K562 (cell line): ENCODE results near the gene CCNL1. TPM values are rescaled to one million over a fixed set of nuclear protein-coding genes. Genes with fewer than 3 reads are reported as not detected.
A peak's percentile ranks its signal among the peaks of the same experiment; 100 is the strongest.

Source experiments
- CHCHD3 ChIP-seq: fragments of 250-450 bp; sonication (Bioruptor Pico); IDR thresholded peaks from 2 replicates; pipeline ENCODE4 v2.1.2; 2022; ENCODE audit warnings: mild to moderate bottlenecking
- CTCFL ChIP-seq: IDR thresholded peaks from 2 replicates; pipeline ENCODE4 v1.6.1; 2011; ENCODE audit warnings: borderline replicate concordance, low read depth, mild to moderate bottlenecking, moderate library complexity, low read length; ENCODE audit not compliant: insufficient read depth, poor library complexity, severe bottlenecking
- EP400 ChIP-seq: fragments of 450-650 bp; IDR thresholded peaks from 2 replicates; pipeline ENCODE4 v1.6.1; 2017; ENCODE audit warnings: antibody characterized with exemption, mild to moderate bottlenecking, moderate library complexity
- FOXK1 ChIP-seq: sonication (generic); formaldehyde crosslinking; IDR thresholded peaks from 2 replicates; pipeline ENCODE4 v1.8.0; 2022; ENCODE audit warnings: missing genetic modification reagents, mild to moderate bottlenecking, borderline replicate concordance
- GTF2F1 ChIP-seq: IDR thresholded peaks from 2 replicates; pipeline ENCODE4 v1.6.1; 2011; ENCODE audit warnings: low read depth, low read length, improper control_type of control experiment
- MCM5 ChIP-seq: fragments of 450-650 bp; IDR thresholded peaks from 2 replicates; pipeline ENCODE4 v1.6.1; 2016; ENCODE audit warnings: low read depth
- PRDM10 ChIP-seq: fragments of 450-650 bp; IDR thresholded peaks from 2 replicates; pipeline ENCODE4 v1.6.1; 2018; ENCODE audit not compliant: partially characterized antibody
- STAG1 ChIP-seq: sonication (generic); formaldehyde crosslinking; IDR thresholded peaks from 2 replicates; pipeline ENCODE4 v1.5.0; 2020; ENCODE audit warnings: missing genetic modification reagents, borderline replicate concordance
- polyA plus RNA-seq, 8 experiments: library from polyadenylated mRNA; depleted of rRNA in 4 of 8; stranded (reverse) in 5 of 8; unstranded in 3 of 8; fragments of >200 nt; fragmentation: Nextera tagmentation in 2 of 8; fragmentation: Illumina TruSeq in 1 of 8; extraction: Ambion mirVana in 2 of 8; extraction: Trizol in 1 of 8; gene quantifications; 2 replicates each; pipeline versions ENCODE4 v1.2.1 to v1.2.3, GENCODE V29; 2011 to 2014; ENCODE audit warnings: inconsistent platforms in 1 of 8, missing spikeins in 1 of 8
- total RNA-seq, 7 experiments: library from RNA; depleted of rRNA in 6 of 7; stranded (reverse); fragments of >200 nt in 6 of 7; fragmentation: Illumina TruSeq in 2 of 7; extraction: Trizol in 2 of 7; gene quantifications; 2 replicates each; pipeline versions ENCODE4 v1.2.1 to v1.2.3, GENCODE V29; 2011 to 2021; ENCODE audit warnings: low replicate concordance in 1 of 7
- TF ChIP-seq, protein P1 (sequence below): fragments of 450-650 bp; IDR thresholded peaks from 2 replicates; pipeline ENCODE4 v1.6.1; 2017; ENCODE audit warnings: antibody characterized with exemption
- TF ChIP-seq, protein P2 (sequence below), 2 experiments: fragments of 150-350 bp in 1 of 2; IDR thresholded peaks; 2 replicates each; pipeline ENCODE4 v1.6.1; 2012 to 2016; ENCODE audit warnings: low read depth in 2 of 2, low read length in 2 of 2, mild to moderate bottlenecking in 1 of 2, moderate library complexity in 1 of 2
- TF ChIP-seq, protein P3 (sequence below): fragments of 250-450 bp; sonication (Bioruptor Pico); IDR thresholded peaks from 2 replicates; pipeline ENCODE4 v1.5.0; 2021; ENCODE audit warnings: mild to moderate bottlenecking, borderline replicate concordance

The CCNL1 gene
- total and polyA plus RNA-seq, 9 of the 15 experiments (the other 6 are each of a cell fraction or from before 2014, with no cell fraction given), result 16.1 to 186 (median 132) TPM

DNA sequence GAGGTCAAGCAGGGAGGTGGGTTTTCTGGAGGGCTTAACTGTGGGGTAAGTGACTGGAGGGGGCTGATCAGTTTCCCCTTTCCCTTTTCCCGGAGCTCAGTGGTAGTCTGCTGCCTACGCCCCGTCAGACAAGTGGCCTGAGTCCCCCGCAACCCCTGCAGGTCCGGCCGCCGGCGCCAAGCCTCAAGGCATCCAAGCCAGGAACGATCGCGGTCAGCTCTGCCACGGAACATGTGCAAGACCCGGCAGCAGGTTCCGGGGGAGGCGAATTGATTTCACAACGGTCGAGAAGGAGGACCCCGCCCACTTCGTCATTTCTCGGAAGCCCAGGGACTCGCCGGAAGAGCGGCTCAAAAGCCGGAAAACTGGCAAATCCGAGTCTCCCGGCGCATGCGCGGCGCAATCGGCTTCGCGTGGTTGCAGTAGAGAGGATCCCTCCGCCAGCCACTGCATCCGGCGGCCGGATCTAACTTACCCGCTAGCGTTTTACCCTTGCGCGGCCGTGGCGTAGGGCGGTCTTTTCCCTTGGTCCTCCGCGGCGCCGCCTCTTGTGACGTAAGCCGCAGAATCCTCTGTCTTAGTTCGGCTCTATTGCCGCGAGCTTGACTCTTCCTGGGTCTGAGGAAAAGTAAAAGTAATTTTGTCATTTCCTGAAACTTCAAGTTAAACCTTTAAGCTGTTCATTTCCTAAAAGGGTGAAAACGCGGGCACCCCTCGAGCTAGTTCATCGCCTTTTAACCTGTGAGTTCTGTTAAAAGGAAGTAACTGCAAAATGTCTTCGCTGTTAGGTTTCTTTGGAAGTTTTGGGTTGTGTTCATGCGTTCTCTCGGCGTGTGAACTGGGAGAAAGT, 14.9 kb upstream of the CCNL1 start (continued):
- TF ChIP-seq MCM5 (no peak), CHCHD3 (peak; percentile 34; the same call in 1 of the 2 replicates), FOXK1 (CRISPR knock-in tag) (0 out of 2 replicates have a peak, but pooled peaks have one; percentile 28), EP400 (peak; percentile 98), GTF2F1 (peak; percentile 79), PRDM10 (peak; percentile 17), CTCFL (no peak), STAG1 (CRISPR knock-in tag) (no peak)
- TF ChIP-seq, protein P1, sequence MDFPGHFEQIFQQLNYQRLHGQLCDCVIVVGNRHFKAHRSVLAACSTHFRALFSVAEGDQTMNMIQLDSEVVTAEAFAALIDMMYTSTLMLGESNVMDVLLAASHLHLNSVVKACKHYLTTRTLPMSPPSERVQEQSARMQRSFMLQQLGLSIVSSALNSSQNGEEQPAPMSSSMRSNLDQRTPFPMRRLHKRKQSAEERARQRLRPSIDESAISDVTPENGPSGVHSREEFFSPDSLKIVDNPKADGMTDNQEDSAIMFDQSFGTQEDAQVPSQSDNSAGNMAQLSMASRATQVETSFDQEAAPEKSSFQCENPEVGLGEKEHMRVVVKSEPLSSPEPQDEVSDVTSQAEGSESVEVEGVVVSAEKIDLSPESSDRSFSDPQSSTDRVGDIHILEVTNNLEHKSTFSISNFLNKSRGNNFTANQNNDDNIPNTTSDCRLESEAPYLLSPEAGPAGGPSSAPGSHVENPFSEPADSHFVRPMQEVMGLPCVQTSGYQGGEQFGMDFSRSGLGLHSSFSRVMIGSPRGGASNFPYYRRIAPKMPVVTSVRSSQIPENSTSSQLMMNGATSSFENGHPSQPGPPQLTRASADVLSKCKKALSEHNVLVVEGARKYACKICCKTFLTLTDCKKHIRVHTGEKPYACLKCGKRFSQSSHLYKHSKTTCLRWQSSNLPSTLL, result no peak
- TF ChIP-seq, protein P2, sequence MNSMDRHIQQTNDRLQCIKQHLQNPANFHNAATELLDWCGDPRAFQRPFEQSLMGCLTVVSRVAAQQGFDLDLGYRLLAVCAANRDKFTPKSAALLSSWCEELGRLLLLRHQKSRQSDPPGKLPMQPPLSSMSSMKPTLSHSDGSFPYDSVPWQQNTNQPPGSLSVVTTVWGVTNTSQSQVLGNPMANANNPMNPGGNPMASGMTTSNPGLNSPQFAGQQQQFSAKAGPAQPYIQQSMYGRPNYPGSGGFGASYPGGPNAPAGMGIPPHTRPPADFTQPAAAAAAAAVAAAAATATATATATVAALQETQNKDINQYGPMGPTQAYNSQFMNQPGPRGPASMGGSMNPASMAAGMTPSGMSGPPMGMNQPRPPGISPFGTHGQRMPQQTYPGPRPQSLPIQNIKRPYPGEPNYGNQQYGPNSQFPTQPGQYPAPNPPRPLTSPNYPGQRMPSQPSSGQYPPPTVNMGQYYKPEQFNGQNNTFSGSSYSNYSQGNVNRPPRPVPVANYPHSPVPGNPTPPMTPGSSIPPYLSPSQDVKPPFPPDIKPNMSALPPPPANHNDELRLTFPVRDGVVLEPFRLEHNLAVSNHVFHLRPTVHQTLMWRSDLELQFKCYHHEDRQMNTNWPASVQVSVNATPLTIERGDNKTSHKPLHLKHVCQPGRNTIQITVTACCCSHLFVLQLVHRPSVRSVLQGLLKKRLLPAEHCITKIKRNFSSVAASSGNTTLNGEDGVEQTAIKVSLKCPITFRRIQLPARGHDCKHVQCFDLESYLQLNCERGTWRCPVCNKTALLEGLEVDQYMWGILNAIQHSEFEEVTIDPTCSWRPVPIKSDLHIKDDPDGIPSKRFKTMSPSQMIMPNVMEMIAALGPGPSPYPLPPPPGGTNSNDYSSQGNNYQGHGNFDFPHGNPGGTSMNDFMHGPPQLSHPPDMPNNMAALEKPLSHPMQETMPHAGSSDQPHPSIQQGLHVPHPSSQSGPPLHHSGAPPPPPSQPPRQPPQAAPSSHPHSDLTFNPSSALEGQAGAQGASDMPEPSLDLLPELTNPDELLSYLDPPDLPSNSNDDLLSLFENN (IDR thresholded peaks at IDR 0.05; ENCODE audit: low read depth in 2 of 2, low read length in 2 of 2), result peak in 1 of 2 experiments; percentile 10; a peak in 2 of 4 replicates
- TF ChIP-seq, protein P3, sequence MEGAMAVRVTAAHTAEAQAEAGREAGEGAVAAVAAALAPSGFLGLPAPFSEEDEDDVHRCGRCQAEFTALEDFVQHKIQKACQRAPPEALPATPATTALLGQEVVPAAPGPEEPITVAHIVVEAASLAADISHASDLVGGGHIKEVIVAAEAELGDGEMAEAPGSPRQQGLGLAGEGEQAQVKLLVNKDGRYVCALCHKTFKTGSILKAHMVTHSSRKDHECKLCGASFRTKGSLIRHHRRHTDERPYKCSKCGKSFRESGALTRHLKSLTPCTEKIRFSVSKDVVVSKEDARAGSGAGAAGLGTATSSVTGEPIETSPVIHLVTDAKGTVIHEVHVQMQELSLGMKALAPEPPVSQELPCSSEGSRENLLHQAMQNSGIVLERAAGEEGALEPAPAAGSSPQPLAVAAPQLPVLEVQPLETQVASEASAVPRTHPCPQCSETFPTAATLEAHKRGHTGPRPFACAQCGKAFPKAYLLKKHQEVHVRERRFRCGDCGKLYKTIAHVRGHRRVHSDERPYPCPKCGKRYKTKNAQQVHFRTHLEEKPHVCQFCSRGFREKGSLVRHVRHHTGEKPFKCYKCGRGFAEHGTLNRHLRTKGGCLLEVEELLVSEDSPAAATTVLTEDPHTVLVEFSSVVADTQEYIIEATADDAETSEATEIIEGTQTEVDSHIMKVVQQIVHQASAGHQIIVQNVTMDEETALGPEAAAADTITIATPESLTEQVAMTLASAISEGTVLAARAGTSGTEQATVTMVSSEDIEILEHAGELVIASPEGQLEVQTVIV (CRISPR knock-in tag), result no peak
